Measurements from ENCODE around the gene RGS16. TPM values are rescaled to one million over a fixed set of nuclear protein-coding genes. Genes with fewer than 3 reads are reported as not detected.
A peak's percentile ranks its signal among the peaks of the same experiment; 100 is the strongest.

The RGS16 gene
- total RNA-seq, 1 donor, result 2.3 TPM

- peak overlapping the region; percentile 85 for H3K4me3 ChIP-seq (ENCODE audit: low read depth, low read length)
- no peak for DNase-seq (ENCODE audit: low read depth)
Measured at GRCh38 chr1:182587666-182588499, 16.3 kb downstream of the RGS16 start.

GRCh38 chr1:182587093-182587492 is 17.1 kb downstream of the RGS16 start:
- TF ChIP-seq CTCF (IDR thresholded peaks at IDR 0.05; ENCODE audit: insufficient read depth, low read length), result no peak
- H3K4me3 ChIP-seq (ENCODE audit: low read depth, low read length), result no peak overlapping the region
- DNase-seq (ENCODE audit: low read depth), result no peak

More at GRCh38 chr1:182587666-182588499, 16.3 kb downstream of the RGS16 start:
- no peak for TF ChIP-seq CTCF (IDR thresholded peaks at IDR 0.05; ENCODE audit: insufficient read depth, low read length)

- no peak for DNase-seq (ENCODE audit: low read depth)
- TF ChIP-seq CTCF (IDR thresholded peaks at IDR 0.05; ENCODE audit: insufficient read depth, low read length), result no peak
- no peak overlapping the region for H3K4me3 ChIP-seq (ENCODE audit: low read depth, low read length)
Measured at GRCh38 chr1:182586380-182586779, 17.8 kb downstream of the RGS16 start.

- H3K4me3 ChIP-seq (ENCODE audit: low read depth, low read length), result no peak overlapping the region
- no peak for TF ChIP-seq CTCF (IDR thresholded peaks at IDR 0.05; ENCODE audit: insufficient read depth, low read length)
- DNase-seq (ENCODE audit: low read depth), result no peak
Measured at GRCh38 chr1:182584746-182585145, 19.4 kb downstream of the RGS16 start.

- DNase-seq (ENCODE audit: low read depth), result no peak
- no peak for TF ChIP-seq CTCF (IDR thresholded peaks at IDR 0.05; ENCODE audit: insufficient read depth, low read length)
- no peak overlapping the region for H3K4me3 ChIP-seq (ENCODE audit: low read depth, low read length)
Measured at GRCh38 chr1:182580736-182581135, 23.5 kb downstream of the RGS16 start.

- H3K4me3 ChIP-seq (ENCODE audit: low read depth, low read length), result no peak overlapping the region
- peak; percentile 83 for DNase-seq (ENCODE audit: low read depth)
- TF ChIP-seq CTCF (IDR thresholded peaks at IDR 0.05; ENCODE audit: insufficient read depth, low read length), result no peak
Measured at GRCh38 chr1:182575540-182576149, 28.5 kb downstream of the RGS16 start.
